CD14-positive monocyte (primary cell): Measurements from ENCODE around the gene NAPG. TPM values are rescaled to one million over a fixed set of nuclear protein-coding genes. Genes with fewer than 3 reads are reported as not detected.
A peak's percentile ranks its signal among the peaks of the same experiment; 100 is the strongest.

Experiments used
- DNase-seq, 3 donors: peaks; one replicate each; pipeline ENCODE4 v3.0.0-alpha.2; 2011 to 2022
- H2AFZ ChIP-seq: 2 replicates; pipeline ENCODE4 v1.6.0; 2012; ENCODE audit warnings: mild to moderate bottlenecking, low read depth, low read length, inconsistent platforms; ENCODE audit not compliant: insufficient read depth, poor library complexity, severe bottlenecking
- H3K27ac ChIP-seq, 2 donors: 1 replicate in 1 of 2; 2 replicates in 1 of 2; pipeline ENCODE4 v1.5.1; 2012 to 2013; ENCODE audit warnings: low read length in 2 of 2, control low read depth in 1 of 2, inconsistent platforms in 1 of 2, low read depth in 1 of 2, mild to moderate bottlenecking in 1 of 2
- H3K27me3 ChIP-seq, 2 donors: one replicate each; pipeline versions ENCODE4 v1.6.0 to v1.6.1; 2011 to 2013; ENCODE audit warnings: low read length in 2 of 2; ENCODE audit not compliant: control insufficient read depth in 2 of 2, insufficient read depth in 2 of 2
- H3K36me3 ChIP-seq, 2 donors: replicated peaks in 1 of 2; 1 replicate in 1 of 2; 2 replicates in 1 of 2; pipeline versions ENCODE4 v1.5.1 to v1.6.1; 2012 to 2013; ENCODE audit warnings: low read length in 2 of 2, control low read depth in 1 of 2, inconsistent platforms in 1 of 2, mild to moderate bottlenecking in 1 of 2; ENCODE audit not compliant: insufficient read depth in 2 of 2, control insufficient read depth in 1 of 2
- H3K4me1 ChIP-seq, 2 donors: 1 replicate in 1 of 2; 2 replicates in 1 of 2; pipeline versions ENCODE4 v1.5.1 to v1.6.1; 2012 to 2013; ENCODE audit warnings: low read length in 2 of 2, control low read depth in 1 of 2, inconsistent platforms in 1 of 2, mild to moderate bottlenecking in 1 of 2, moderate library complexity in 1 of 2; ENCODE audit not compliant: insufficient read depth in 2 of 2, control insufficient read depth in 1 of 2
- H3K4me2 ChIP-seq: replicated peaks from 2 replicates; pipeline ENCODE3; 2012; ENCODE audit warnings: low read length, moderate library complexity, mild to moderate bottlenecking; ENCODE audit not compliant: poor library complexity, severe bottlenecking; ENCODE audit errors: extremely low read depth
- H3K4me3 ChIP-seq, 3 experiments: fragments of 200-600 bp in 1 of 3; sonication (generic) in 1 of 3; replicated peaks in 1 of 3; 1 replicate in 2 of 3; 2 replicates in 1 of 3; pipeline ENCODE4 v1.5.1; 2011 to 2013; ENCODE audit warnings: low read length in 3 of 3, mild to moderate bottlenecking in 3 of 3, control low read depth in 2 of 3, low read depth in 2 of 3, inconsistent platforms in 1 of 3, moderate library complexity in 1 of 3
- H3K79me2 ChIP-seq: 2 replicates; pipeline ENCODE4 v1.6.0; 2012; ENCODE audit warnings: mild to moderate bottlenecking, control low read depth, inconsistent platforms, low read length, moderate library complexity; ENCODE audit not compliant: insufficient read depth
- H3K9ac ChIP-seq: 2 replicates; pipeline ENCODE4 v1.6.0; 2017; ENCODE audit warnings: low read length, mild to moderate bottlenecking; ENCODE audit not compliant: insufficient read depth, poor library complexity, severe bottlenecking
- H3K9me3 ChIP-seq, 2 donors: replicated peaks in 1 of 2; 1 replicate in 1 of 2; 2 replicates in 1 of 2; pipeline versions ENCODE4 v1.5.1 to v1.6.1; 2012 to 2013; ENCODE audit warnings: low read length in 2 of 2, control low read depth in 1 of 2; ENCODE audit not compliant: control insufficient read depth in 1 of 2, insufficient read depth in 1 of 2
- H4K20me1 ChIP-seq: 2 replicates; pipeline ENCODE4 v1.6.0; 2012; ENCODE audit warnings: mild to moderate bottlenecking, low read length, control low read depth, moderate library complexity; ENCODE audit not compliant: insufficient read depth
- H3K27ac Mint-ChIP-seq, 7 donors: one replicate each; pipeline ENCODE4 v1.8.0; 2020; ENCODE audit warnings: mild to moderate bottlenecking in 7 of 7, mixed read lengths in 7 of 7, moderate library complexity in 6 of 7, inconsistent platforms in 2 of 7
- H3K27me3 Mint-ChIP-seq, 3 donors: one replicate each; pipeline ENCODE4 v1.8.0; 2021 to 2022; ENCODE audit warnings: low read depth in 3 of 3, mild to moderate bottlenecking in 3 of 3, mixed read lengths in 3 of 3, moderate library complexity in 3 of 3, inconsistent platforms in 1 of 3
- H3K36me3 Mint-ChIP-seq, 2 donors: one replicate each; pipeline ENCODE4 v1.8.0; 2020; ENCODE audit warnings: mixed read lengths in 2 of 2, inconsistent platforms in 1 of 2, mild to moderate bottlenecking in 1 of 2
- H3K4me1 Mint-ChIP-seq: one replicate; pipeline ENCODE4 v1.8.0; 2020; ENCODE audit warnings: mild to moderate bottlenecking, mixed read lengths
- H3K4me3 Mint-ChIP-seq, 2 donors: one replicate each; pipeline ENCODE4 v1.8.0; 2020; ENCODE audit warnings: mild to moderate bottlenecking in 2 of 2, mixed read lengths in 2 of 2, moderate library complexity in 1 of 2
- H3K9me3 Mint-ChIP-seq, 7 donors: one replicate each; pipeline ENCODE4 v1.8.0; 2020 to 2022; ENCODE audit warnings: mixed read lengths in 7 of 7, mild to moderate bottlenecking in 6 of 7, moderate library complexity in 6 of 7, inconsistent platforms in 2 of 7
- WGBS: methylation state at CpG from one replicate; pipeline ENCODE4 v1.1.5; 2013; ENCODE audit warnings: missing lambda C conversion rate; ENCODE audit not compliant: insufficient coverage; 5-methylcytosine and 5-hydroxymethylcytosine counted together
- intact Hi-C, 2 donors: fragments of 100-400 bp; cut with micrococcal nuclease; formaldehyde crosslinking; loops; one replicate each; pipeline versions ENCODE4 v1.15.0 to v1.15.1; 2023
- polyA plus RNA-seq, 3 donors: library from polyadenylated mRNA; depleted of rRNA in 1 of 3; unstranded in 2 of 3; stranded (reverse) in 1 of 3; fragments of 300-500 nt in 2 of 3; fragments of >200 nt in 1 of 3; fragmentation: Illumina TruSeq in 2 of 3; gene quantifications; 1 replicate in 2 of 3; 2 replicates in 1 of 3; pipeline ENCODE4 v1.2.3, GENCODE V29; 2012 to 2021
- TF ChIP-seq, protein P1 (sequence below): fragments of 200-600 bp; IDR thresholded peaks from one replicate; pipeline ENCODE4 v1.8.0; 2022; ENCODE audit warnings: antibody characterized with exemption, mild to moderate bottlenecking

Gene NAPG
- polyA plus RNA-seq, 3 donors = 14.8 to 17.5 (median 15.9) TPM

DNA sequence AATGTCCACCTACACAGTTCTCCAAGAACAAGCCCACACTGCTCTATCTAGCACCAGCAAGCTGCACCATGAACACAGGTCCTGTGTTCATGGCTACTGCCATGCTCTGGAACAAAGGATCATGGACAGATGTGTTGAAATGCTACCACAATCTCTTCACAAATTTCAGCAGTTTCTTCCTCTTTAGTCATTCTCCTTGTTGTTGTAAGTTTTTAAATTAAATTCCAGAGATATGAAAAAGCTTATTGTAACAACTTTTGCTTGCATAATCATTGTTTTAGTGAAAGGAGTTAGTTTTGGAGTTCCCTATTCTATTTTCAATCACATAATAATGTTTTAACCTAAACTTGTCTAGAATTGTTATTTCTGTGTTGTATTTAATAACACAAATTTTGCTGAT is 17.2 kb upstream of the NAPG start:
- H3K36me3 Mint-ChIP-seq = peaks cover 0 to 8% of the 10 kb centered on the region in 2 donors
- no peak overlapping the region for H3K4me2 ChIP-seq
- H3K9ac ChIP-seq = no peak overlapping the region
- H3K79me2 ChIP-seq = no peaks in the 10 kb centered on the region
- H3K27me3 Mint-ChIP-seq = peaks cover 1 to 2% (median 1%) of the 10 kb centered on the region in 3 donors
- peak in 1 of 3 donors; percentile 23 for DNase-seq
- TF ChIP-seq, protein P1, sequence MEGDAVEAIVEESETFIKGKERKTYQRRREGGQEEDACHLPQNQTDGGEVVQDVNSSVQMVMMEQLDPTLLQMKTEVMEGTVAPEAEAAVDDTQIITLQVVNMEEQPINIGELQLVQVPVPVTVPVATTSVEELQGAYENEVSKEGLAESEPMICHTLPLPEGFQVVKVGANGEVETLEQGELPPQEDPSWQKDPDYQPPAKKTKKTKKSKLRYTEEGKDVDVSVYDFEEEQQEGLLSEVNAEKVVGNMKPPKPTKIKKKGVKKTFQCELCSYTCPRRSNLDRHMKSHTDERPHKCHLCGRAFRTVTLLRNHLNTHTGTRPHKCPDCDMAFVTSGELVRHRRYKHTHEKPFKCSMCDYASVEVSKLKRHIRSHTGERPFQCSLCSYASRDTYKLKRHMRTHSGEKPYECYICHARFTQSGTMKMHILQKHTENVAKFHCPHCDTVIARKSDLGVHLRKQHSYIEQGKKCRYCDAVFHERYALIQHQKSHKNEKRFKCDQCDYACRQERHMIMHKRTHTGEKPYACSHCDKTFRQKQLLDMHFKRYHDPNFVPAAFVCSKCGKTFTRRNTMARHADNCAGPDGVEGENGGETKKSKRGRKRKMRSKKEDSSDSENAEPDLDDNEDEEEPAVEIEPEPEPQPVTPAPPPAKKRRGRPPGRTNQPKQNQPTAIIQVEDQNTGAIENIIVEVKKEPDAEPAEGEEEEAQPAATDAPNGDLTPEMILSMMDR = no peak
- intact Hi-C loops = no loop called here
- peaks cover 23 to 26% of the 10 kb centered on the region in 2 donors for H3K9me3 ChIP-seq
- peaks cover 21% of the 10 kb centered on the region for H3K4me1 Mint-ChIP-seq
- H3K27ac Mint-ChIP-seq = peak overlapping the region; percentile 40 to 84 (median 76)
- H3K9me3 Mint-ChIP-seq = peaks cover 19 to 39% (median 33%) of the 10 kb centered on the region in 7 donors
- peaks cover 13 to 14% of the 10 kb centered on the region in 2 donors for H3K4me1 ChIP-seq
- no peak overlapping the region for H3K4me3 ChIP-seq
- H3K4me3 Mint-ChIP-seq = no peak overlapping the region
- no peaks in the 10 kb centered on the region for H3K27me3 ChIP-seq
- no peak overlapping the region for H2AFZ ChIP-seq
- no peaks in the 10 kb centered on the region for H3K36me3 ChIP-seq
- H3K27ac ChIP-seq = peak overlapping the region; percentile 39 to 58
- no peaks in the 10 kb centered on the region for H4K20me1 ChIP-seq

DNA sequence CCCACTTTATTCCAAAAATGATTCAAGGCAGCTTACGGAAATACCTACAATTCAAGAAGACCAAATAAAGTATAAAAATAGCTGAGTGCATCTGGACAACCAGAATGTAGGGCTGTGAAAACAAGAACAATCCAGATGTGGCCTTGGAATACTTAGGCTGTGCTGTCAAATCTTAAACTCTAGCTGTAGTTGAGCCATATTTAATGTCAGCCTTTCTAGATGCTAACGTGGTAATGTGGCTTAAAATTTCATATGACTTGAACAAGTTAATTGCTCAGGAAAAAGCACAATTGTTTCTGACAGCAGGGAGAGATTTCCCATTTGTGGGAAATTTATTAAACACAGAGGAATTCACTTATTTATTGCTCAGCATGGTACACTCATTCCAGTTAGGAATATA is 14.6 kb upstream of the NAPG start:
- H3K27ac ChIP-seq = no peak overlapping the region
- intact Hi-C loops = loop anchor here in 1 of 2 donors (10.0 kb wide), 1 partner anchor 106 kb away; no protein-coding TSS in a partner anchor
- Mint-ChIP-seq H3K9me3 (peaks cover 12 to 23% (median 21%) of the 10 kb centered on the region in 7 donors), H3K27me3 (peaks cover 1 to 4% (median 2%) of the 10 kb centered on the region in 3 donors), H3K27ac (no peak overlapping the region), H3K4me3 (no peak overlapping the region), H3K4me1 (peaks cover 46% of the 10 kb centered on the region), H3K36me3 (peaks cover under 1 to 6% of the 10 kb centered on the region in 2 donors)
- H3K4me3 ChIP-seq = no peak overlapping the region
- no peaks in the 10 kb centered on the region for H3K36me3 ChIP-seq
- no peaks in the 10 kb centered on the region for H4K20me1 ChIP-seq
- H3K9ac ChIP-seq = no peak overlapping the region
- no peak overlapping the region for H3K4me2 ChIP-seq
- no peaks in the 10 kb centered on the region for H3K79me2 ChIP-seq
- peaks cover 15 to 17% of the 10 kb centered on the region in 2 donors for H3K9me3 ChIP-seq
- H3K27me3 ChIP-seq = no peaks in the 10 kb centered on the region
- WGBS = no CpG with 5 or more reads among the region's 2 CpGs
- DNase-seq = no peak
- H3K4me1 ChIP-seq = peaks cover 37% of the 10 kb centered on the region in 2 donors
- H2AFZ ChIP-seq = no peak overlapping the region
- TF ChIP-seq, protein P1 = no peak
